HG02571 (cell line): ENCODE results near the gene CHST3.
"Not testable (repeated sequence)": the region's sequence is repeated elsewhere in the genome, so short reads cannot be mapped to it uniquely, and the experiment has no call there.

Experiments used
- ATAC-seq: cut with Tn5 transposase; IDR thresholded peaks from one replicate; pipeline ENCODE4 v1.9.1; 2021; ENCODE audit warnings: mild to moderate bottlenecking, moderate library complexity; ENCODE audit not compliant: unreplicated experiment

The CHST3 gene

DNA sequence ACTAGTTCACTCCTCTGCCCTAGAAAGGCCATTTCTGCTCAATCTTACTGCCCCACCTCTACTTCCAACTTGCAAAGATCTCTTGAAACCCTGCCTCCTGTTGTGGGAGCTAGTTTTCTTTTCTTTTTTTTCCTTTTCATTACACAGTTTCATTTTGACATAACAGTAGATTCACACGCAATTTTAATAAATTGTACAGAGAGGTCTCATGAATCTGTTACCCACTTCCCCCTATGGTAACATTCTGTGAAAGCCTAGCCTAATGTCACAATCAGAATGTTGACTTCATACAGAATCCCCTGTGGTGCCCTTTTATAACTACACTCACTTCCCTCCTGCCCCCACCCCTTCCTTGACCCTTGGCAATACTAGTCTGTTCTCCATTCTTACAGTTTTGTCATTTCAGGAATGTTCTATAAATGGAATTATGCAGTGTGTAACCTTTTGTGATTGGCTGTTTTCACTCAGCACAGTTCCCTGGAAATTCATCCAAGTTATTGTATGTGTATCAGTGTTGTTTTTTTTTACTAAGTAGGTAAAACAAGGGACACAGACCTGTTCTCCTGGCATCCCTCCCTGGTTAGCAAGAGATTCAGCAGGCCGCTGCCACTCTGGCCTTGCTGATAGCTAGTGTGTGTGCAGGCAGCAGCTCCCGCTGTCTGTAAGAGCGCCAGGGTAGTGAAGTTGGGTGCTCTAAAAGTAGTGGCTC is 21.5 kb downstream of the CHST3 start:
- ATAC-seq, result no peak

DNA sequence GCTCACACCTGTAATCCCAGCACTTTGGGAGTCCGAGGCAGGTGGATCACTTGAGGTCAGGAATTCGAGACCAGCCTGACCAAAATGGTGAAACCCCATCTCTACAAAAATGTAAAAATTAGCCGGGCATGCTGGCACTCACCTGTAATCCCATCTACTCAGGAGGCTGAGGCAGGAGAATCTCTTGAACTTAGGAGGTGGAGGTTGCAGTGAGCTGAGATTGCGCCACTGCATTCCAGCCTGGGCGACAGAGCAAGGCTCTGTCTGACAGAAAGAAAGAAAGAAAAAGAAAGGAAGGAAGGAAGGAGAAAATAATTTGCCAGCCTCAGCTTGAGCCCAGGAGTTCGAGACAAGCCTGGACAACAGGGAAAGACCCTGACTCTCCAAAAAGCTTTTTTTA is 24.7 kb downstream of the CHST3 start:
- ATAC-seq, result not testable (repeated sequence)

DNA sequence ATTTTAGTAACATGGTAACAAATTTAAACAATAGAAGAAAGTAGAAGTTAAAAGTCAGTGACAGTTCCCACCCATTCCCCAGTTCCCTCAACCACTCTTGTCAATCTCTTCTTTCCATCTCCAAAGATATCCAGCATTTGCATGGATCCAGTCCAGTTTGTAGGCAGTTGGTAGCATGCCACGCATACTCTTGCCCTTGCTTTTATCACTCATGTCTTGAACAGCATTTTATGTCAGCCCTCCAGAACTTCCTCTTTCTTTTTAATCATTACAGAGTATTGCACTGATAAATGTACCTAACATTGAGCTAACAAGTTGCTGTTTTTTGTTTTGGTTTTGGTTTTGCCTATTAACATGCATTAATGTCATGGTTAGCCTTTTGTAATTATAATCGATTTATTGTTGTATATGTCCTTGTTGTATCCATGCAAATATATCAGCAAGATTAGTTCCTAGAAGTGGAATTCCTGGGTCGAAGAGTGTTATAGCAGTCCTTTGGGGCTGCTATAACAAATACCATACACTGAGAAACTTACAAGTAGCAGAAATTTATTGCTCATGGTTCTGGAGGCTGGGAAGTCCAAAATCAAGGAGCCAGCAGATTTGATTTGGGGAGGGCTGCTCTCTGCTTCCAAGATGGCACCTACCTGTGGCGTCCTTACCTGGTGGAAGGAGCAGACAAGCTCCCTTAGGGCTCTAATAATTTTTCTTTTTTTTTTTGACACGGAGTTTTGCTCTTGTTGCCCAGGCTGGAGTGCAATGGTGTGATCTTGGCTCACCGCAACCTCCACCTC is 25.7 kb downstream of the CHST3 start:
- ATAC-seq, result no peak

DNA sequence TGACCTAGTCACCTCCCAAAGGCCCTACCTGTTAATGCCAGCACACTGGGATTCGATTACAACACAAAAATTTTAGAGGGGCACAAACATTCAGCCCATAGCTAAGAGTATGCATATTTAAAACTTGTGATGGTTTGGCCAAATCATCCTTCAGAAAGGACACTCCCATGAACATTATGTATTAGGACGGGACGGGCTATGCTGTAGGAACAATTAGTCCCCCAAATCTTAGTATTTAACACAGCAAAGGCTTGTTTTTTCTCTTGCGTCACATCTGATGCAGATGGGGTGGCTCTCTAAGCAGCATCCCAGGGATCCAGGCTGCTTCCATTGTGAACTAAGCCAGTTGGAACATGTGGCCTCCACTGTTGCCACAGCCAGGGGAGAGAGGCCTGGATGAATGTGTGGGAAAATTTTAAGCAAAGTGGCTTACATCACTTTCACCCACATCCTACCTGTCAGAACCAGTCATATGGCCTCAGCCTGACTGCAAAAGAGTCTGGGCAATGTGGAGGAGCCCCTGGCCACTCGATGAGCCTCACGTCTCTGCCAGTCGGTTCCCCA is 26.6 kb downstream of the CHST3 start:
- ATAC-seq, result no peak

DNA sequence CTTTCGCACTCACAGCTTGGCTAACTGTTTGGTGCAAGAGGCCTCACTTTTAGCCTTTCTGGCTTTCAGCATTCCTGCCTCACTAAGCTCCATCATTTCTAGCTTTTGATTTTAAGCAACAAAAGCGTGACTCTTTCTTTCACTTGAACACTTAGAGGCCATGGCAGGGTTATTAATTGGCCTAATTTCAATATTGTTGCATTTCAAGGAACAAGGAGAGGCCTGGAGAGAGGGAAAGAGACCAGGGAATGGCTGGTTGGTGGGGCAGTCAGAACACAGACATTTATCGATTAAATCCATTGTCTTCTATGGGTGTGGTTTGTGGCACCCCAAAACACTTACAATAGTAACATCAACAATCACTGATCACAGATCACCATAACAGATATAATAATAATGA is 31.3 kb downstream of the CHST3 start:
- ATAC-seq, result no peak

DNA sequence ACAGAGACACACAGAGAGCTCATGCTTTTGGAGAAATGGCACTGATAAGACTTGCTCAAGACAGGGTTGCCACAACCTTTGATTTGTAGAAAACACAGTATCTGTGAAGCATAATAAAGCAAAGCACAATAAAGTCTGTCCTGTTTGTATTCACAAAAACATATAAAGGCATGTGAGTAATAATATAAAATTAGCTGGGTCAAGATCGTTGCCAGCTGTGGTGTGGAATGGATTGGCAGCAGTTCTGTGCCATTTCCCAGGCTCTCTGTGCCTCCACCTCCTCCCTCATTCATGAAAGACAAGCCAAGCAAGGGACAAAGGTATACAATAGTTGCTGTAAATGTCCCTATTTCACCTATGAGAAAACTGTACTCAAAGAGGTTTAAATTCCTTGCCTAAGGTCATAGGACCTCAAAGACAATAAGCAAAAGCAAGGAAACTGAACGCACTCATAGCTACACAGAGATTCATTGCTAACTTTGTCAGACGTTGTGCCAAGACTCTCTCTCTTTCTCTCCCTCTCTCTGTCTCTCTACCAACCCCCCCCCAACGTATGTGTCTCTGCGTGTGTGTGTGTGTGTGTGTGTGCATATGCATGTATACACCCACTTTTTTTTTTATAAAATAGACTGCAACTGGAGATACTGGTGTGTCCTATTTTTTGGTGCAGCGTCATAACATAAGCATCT is 31.8 kb downstream of the CHST3 start:
- no peak for ATAC-seq

DNA sequence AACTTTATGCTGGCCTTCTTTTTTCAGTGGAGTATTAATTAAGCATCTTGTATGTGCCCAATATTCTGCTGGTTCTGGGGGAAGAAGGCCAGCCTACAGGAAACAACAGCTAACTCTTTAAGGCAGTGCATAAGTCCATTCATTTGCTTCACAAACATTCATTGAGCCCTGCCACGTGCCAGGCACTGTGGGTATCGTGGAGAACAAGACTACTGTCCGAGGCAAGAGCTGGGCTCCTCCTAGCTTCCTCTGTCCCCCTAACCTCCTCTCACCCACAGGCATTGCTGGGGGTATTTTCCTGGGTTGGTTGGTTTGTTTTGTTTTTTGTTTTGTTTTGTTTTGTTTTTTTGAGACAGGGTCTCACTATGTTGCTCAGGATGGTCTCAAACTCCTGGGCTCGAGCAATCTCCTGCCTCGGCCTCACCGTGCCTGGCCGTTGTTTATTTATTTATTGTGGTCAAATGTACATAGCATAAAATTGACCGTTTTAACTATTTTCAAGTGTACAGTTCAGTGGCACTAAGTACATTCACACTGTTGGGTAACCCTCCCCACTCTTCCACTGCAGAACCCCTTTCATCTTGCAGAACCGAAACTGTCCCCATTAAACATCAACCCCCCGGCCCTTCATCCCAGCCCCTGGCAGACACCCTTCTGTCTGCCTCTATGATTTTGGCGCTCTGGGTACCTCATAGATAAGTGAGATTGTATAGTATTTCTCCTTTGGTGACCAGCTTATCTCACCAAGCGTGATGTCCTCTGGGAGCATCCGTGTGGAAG is 32.6 kb downstream of the CHST3 start:
- ATAC-seq, result no peak

DNA sequence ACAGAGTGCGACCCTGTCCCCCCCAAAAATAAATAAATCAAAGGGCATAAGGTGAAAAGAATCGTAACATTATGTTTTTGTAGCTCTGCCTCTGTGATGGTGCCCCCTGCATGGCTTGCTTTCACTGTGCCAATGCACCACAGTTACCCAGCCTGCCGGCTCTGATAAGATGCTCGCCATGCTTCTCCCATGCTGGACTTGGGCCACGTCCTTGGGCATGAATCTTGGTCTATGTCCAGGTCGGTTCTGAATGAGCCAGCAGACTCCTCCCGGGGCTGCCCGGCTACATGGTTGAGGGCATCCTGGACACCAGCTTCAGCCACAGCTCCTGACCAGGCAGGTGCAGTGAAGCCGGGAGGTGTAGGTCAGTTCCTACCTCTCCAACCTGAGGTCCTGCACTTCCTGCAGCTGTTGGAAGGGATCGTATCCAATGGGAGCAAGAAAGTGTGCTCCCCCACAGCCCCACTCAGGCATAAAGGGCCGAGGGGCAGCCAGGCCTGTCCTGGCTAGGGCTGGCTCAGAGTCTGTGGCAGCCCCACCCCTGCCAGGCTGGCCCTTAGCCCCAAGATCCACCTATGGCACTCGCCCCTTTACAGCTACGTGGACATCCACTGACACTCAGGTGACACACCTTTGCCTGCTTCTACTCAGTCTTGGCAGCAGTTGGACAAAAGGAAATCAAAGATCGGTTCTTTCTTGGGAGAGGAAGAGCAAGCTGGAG is 34.1 kb downstream of the CHST3 start:
- no peak for ATAC-seq

DNA sequence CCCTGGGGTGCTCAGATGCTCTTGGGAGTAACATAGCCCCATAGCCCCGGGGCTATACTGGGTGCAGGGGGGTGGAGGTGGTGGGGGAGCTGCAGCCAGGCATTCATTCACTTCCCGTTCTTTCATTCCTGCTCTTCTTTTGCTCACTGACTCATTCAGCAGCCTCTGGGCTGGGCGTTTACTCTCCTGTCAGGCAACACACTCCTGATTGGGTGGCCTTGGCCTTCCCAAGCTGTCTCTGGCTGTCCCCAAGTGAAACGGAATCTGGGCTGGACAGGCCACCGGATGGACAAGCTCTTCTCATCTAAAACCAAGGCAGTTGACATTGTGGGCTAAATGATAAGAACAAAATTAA is 34.6 kb downstream of the CHST3 start:
- ATAC-seq, result no peak

DNA sequence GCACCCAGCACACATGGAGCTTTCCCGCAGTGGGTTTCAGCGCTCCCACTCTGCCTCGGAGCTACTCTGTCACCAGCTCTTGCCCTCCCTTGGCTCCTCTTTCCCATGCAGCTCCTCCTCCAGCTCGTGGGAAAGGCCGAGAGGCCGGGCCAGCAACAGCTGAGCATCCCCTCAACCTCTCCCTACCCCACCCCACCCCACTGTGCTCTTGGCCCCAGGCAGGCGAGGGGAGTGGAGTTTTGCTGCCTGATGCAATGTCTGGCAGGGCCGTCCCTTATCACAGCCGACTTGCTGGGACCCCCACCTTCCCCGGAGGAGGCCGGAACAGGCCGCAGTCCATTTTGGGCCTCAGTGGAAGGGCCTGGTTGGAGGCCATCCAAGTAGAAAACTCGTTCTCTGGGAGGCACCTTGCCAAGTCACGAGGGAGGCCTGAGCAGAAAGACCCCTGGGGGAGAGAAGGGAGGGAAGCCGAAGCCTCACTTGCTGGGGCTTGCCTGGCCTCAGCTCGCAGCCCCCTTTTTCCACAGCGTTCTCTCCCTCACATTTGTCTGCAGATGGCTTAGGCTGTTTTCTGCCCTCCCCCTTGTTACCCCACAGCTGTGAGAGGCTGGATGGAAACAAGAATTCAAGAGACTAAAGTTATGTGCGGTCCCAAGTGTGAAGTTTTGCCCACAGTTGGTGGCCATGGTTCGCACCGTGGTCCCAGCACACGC is 35.3 kb downstream of the CHST3 start:
- ATAC-seq, result no peak

DNA sequence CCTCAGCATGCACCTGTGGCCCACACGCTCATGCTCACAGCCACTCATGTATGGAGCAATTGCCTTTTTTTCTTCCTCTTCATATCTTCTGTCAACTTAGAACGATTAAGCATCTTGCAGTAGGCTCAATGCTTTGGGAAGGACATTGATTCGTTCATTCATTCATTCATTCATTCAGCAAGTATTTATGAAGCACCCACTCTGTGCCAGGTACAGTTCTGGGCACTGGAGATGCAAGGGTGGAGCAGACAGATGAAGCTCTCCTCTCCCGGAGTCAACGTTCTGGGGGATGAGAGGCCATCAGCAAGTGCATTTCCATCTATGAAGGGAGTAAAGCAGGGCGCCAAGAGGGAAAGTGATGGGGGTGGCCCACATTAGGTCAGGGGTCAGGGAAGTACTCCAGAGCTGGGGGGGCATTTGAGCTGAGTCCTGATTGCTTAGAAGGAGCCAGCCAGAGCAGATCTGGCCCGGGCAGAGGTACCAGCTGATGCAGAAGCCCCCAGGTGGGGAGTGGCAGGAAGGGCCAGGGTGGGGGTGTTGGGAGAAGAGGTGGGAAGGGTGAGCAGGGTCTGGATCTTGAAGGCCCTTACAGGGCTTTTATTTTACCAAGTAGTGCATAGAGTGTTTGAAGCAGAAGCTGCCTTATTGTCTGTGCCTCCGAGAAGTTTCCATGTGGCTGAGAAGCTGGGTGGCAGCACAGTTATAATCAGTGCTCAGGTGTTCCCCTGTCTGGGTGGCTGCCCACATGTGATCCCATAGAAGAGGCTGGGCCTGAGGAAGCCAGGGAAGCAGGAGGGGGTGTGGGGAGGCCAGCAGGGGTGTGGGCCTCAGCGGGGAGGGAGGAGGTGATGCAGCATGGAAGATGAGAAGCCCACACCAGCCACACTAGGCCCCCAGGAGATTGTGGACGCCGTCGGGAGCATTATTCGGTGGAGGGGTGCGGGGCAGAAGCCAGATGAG is 36.2 kb downstream of the CHST3 start:
- ATAC-seq, result no peak

DNA sequence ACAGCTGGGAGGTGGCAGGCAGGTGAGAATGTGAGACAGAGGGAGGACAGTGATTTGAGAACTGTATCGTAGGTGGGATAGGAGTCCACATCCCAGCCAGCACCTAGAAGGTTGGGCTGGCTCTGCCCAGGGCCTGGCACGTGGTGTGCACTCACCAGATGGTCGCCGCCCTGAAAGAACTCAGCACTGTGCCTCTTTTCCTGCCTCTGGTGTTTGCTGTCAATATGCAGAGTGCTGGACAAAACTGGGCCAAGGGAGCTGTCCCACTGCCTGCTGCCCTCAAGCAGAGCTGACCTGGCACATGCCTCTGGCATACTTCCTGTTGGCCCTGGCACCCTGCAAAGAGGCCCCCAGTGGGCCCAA is 36.8 kb downstream of the CHST3 start:
- no peak for ATAC-seq

DNA sequence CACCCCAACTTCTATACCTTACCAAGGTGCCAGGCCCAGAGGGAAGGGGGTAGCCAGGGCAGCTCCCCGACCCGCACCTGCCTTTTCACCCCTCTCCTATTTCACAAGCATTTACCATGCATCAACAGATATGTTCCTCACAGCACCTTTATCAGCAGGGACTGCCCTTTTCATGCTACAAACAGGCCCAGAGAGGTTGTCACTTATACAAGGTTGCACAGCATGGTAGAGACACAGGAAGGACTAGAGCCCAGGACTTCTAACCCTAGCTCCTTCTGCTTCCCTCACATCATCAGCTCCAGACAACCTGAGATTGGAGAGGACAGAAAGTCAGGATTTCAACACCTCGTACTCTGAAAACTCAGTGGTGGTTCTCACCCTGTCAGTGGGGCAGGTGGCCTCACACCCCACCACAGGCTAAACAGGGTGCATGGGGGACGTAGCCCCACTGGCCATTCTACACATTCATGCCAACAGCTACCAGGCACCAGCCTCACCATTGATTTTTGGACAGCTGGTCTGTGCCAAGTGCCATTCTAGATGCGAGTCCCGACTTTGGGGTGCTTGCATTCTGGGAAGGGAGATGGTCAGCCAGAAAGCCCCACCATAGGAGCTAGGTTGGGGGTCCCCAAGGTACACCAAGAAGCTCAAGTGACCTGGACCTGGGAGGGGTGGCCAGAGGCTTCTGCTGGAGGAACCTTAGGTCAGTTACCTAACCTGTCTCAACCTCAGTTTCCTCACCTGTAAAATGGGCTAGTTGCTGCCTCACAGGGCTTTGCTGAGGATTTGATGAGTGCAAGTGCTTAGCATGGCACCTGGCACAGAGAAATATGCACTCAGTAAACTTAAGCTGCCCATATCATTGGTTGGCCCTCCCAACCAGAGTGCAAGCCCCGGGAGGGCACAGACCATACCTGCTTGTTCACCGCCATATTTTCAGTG is 38.4 kb downstream of the CHST3 start:
- ATAC-seq, result no peak

DNA sequence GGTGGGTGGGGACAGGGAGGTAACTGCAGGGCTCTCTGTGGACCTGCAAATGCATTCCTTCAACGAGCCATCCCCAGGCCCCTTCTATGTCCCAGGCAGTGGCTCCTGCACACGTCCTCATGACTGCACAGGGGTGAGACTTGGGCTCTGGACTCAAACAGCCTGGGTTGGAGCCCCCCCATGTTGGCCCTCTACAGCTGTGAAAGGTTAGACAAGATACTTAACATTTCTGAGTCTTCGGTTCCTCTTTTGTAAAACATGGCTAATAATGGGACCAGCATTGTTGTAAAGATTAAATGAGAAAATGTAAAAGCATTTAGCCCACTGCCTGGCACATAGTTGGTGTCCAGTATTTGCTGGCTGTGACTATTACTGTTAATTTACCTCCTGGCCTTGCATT is 41.8 kb downstream of the CHST3 start:
- ATAC-seq, result no peak

DNA sequence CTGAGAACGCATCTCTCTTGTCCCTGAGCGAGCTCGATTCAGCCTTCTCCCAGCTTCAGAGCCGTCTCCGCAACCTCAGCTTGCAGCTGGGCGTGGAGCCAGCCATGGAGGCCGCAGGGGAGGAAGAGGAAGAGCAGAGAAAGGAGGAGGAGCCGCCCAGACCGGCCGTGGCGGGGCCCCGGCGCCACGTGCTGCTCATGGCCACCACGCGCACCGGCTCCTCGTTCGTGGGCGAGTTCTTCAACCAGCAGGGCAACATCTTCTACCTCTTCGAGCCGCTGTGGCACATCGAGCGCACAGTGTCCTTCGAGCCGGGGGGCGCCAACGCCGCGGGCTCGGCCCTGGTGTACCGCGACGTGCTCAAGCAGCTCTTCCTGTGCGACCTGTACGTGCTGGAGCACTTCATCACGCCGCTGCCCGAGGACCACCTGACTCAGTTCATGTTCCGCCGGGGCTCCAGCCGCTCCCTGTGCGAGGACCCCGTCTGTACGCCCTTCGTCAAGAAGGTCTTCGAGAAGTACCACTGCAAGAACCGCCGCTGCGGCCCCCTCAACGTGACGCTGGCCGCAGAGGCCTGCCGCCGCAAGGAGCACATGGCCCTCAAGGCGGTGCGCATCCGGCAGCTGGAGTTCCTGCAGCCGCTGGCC is 43.2 kb downstream of the CHST3 start:
- no peak for ATAC-seq

DNA sequence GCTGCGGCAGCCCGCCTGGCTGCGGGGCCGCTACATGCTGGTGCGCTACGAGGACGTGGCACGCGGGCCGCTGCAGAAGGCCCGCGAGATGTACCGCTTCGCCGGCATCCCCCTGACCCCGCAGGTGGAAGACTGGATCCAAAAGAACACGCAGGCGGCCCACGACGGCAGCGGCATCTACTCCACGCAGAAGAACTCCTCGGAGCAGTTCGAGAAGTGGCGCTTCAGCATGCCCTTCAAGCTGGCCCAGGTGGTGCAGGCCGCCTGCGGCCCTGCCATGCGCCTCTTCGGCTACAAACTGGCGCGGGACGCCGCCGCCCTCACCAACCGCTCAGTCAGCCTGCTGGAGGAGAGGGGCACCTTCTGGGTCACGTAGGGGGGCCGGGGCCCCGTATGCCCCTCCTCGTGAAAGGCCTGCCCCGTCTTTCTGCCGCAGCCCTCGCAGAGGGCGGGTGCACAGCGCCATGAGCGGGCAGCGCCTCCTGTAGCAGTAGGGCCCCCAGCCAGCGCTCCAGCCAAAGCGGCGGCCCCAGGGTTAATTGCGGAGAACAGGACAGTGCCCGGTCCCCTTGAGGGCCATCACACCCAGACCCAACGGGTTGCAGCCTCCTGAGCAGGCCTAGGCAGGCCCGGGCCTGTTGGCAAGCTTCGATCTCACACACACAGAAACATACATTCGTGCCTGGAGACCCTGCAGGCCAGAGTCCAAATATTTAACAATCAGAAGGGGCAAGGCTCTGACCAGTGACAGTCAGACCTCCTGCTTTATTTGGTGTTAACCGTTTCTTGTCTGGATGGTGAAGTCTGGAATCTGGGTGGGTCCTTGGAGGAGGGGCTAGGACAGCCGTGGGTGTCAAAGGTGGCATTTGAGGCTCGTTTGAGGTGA is 44.1 kb downstream of the CHST3 start:
- no peak for ATAC-seq
